GM21717 (cell line): Measurements from ENCODE around the gene HSD17B3.
"Not testable (repeated sequence)": the region's sequence is repeated elsewhere in the genome, so short reads cannot be mapped to it uniquely, and the experiment has no call there.

Experiments used
- ATAC-seq: cut with Tn5 transposase; IDR thresholded peaks from one replicate; pipeline ENCODE4 v1.9.1; 2021; ENCODE audit warnings: mild to moderate bottlenecking, moderate library complexity; ENCODE audit not compliant: unreplicated experiment

The HSD17B3 gene

GRCh38 chr9:96309850-96310249, 7.9 kb upstream of the HSD17B3 start:
- no peak for ATAC-seq

GRCh38 chr9:96306958-96307357, 5.0 kb upstream of the HSD17B3 start:
- not testable (repeated sequence) for ATAC-seq

GRCh38 chr9:96305171-96305570, 3.2 kb upstream of the HSD17B3 start:
- no peak for ATAC-seq

GRCh38 chr9:96304230-96304629, 2.3 kb upstream of the HSD17B3 start:
- no peak for ATAC-seq

GRCh38 chr9:96299823-96300222, 2.2 kb downstream of the HSD17B3 start:
- ATAC-seq = no peak

DNA sequence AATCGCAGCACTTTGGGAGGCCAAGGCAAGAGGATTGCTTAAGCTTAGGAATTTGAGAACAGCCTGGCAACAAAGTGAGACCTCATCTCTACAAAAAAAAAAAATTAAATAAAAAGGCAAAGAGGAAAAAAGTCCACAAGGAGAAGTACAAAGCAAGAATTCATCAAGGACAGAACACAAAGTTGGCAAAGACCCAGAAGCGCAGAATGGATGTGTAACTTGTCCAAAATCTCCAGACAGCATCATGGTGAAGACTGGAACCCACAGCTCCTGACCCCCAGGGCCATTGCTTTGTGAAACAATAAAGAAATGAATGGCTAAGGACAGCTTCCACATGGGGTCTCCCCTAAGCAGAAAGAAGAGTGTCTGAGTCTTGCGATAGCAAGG, 7.8 kb downstream of the HSD17B3 start:
- ATAC-seq = no peak

GRCh38 chr9:96293498-96294158, 8.3 kb downstream of the HSD17B3 start:
- no peak for ATAC-seq

DNA sequence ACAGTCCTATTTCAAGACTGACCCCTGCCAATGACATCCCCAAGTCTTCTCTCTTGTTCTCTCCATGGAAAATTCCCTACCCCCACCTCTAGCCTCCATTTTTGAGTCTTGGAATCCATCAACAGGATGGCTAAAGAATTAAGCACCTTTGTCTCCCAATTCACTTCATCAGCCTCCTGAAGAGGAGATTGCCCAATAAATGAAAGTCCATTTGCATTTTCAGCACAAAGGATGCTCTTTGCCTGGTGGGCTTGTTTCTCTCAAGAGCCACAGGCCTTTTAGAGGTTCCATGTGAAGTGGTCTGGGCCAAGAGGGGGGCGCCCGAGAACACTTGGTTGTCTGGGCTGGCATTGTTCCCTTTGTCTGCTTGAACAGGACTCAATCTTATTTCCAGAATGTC, 12.6 kb downstream of the HSD17B3 start:
- ATAC-seq = no peak

- no peak for ATAC-seq
Measured at GRCh38 chr9:96281641-96282040, 20.3 kb downstream of the HSD17B3 start.

GRCh38 chr9:96279932-96280331, 22.0 kb downstream of the HSD17B3 start:
- no peak for ATAC-seq

- no peak for ATAC-seq
Measured at GRCh38 chr9:96274939-96275338, 27.0 kb downstream of the HSD17B3 start.

DNA sequence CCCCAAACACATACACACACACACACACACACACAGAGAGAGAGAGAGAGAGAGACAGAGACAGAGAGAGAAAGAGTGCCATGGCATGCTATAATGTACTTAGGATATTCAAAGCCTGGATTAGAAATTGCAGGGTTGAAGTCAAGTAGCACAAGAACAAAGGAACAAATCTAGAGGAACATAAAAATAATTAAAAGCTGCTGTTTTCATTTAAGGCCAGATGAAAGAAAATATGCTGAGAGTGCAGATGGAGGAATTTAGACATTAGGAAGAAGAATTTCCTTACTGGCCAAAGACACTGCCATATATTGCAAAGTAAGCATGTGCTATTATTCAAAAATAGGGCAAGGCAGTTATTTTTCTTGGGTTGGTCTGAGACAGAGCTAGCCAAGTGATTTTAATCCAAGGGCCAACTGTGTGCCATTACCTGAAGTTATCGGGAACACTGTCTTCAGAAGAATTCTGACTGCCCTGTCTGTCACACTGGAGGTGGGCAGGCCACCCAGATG, 31.7 kb downstream of the HSD17B3 start:
- ATAC-seq = no peak

DNA sequence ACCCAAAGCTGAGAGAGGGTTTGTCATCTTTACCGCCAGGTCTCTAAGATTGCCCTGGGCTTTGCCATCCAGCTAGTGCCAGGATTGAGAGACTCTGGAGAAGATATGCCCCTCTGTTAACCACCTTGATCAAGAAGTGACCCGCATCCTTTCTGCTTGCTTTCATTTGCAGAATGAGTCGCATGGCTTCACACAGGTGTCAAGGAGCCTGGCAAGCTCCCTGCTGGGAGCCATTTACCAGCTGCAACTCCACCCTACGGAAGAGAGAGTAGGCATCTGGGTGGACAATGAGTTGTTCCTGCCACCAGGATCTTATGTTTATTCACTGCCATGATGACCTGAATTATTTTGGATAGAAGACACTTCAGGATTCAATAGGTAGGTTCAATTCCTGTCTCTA, 43.0 kb downstream of the HSD17B3 start:
- ATAC-seq = no peak

- no peak for ATAC-seq
Measured at GRCh38 chr9:96256800-96257199, 45.2 kb downstream of the HSD17B3 start.

GRCh38 chr9:96255698-96256097, 46.3 kb downstream of the HSD17B3 start:
- no peak for ATAC-seq

GRCh38 chr9:96253059-96253696, 48.8 kb downstream of the HSD17B3 start:
- ATAC-seq = no peak

- ATAC-seq = no peak
Measured at GRCh38 chr9:96251451-96251850, 50.5 kb downstream of the HSD17B3 start.

DNA sequence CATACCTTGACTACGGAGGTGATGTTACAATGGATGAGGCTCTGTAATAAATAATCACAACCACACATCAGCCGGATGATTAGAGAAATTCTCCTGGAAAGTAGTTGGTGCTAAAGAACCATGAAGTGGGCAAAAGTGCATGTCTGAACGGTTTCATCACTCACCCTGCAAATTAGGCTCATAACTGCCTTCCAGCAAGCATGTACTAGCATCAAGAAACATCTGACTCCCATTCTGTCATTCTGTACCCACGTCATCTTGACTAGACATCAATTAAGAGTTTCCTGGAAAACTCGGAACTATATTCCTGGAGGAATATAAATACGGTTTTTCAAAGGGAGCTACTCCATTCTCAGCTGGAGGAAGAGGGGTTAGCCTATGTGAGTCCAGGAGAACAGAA, 52.2 kb downstream of the HSD17B3 start:
- no peak for ATAC-seq

DNA sequence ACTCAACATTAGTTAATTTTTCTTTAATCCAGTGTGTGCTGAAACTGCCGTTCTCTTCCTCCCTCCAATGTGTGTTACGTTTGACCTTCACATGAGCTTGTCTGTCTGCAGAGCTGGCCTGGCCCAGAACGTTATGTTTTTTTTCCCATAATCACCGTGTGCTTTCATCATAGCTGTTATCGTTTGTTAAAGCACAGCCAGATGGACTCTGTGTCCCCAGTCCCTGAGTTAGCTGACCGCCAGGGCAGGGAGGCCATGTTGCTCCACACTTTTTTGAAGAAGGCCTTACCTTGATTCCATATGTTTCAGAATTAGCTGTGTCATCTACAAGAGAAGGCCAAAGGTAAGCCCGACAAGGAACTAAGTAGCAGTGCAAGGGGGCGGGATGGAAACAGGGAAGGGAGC, 55.7 kb downstream of the HSD17B3 start:
- no peak for ATAC-seq

DNA sequence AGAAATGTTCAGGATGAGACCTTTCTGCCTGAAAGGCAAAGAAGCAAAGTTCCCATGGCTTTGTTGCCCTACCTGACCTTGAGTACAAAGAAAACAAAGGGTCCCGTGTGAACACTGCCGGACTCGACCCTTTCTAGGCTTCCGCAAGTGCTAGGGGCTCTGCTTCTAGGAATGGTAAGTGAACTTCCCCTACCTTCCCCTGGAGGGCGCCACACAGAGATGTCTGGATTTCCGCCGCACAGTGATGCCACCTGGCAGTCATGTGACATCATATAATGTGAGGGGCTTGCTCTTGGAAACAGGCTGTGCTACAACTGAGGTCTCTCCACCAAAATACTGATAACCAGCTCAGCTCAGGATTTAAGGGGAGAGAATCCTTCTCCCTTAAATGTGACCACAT, 56.6 kb downstream of the HSD17B3 start:
- ATAC-seq = no peak

DNA sequence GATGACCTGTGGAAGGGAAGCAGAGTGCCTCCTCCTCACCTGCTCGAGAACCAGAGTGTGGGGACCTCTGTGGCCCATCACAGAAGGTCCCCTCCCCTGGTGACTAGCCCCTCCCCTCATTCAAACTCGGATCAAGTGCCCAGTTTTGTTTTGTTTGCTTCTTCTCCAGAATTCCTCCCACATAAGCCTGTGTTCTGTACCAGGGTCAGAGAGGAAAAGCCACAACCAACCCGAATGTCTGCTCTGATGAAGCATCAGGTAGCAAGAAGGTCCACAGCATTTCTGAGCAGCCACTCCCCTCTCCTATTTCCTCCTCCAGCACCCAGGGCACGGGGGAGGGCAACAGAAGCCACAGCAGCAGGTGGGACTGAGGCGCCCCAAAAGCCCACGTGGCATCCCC, 58.2 kb downstream of the HSD17B3 start:
- no peak for ATAC-seq

GRCh38 chr9:96242811-96243210, 59.2 kb downstream of the HSD17B3 start:
- ATAC-seq = no peak

DNA sequence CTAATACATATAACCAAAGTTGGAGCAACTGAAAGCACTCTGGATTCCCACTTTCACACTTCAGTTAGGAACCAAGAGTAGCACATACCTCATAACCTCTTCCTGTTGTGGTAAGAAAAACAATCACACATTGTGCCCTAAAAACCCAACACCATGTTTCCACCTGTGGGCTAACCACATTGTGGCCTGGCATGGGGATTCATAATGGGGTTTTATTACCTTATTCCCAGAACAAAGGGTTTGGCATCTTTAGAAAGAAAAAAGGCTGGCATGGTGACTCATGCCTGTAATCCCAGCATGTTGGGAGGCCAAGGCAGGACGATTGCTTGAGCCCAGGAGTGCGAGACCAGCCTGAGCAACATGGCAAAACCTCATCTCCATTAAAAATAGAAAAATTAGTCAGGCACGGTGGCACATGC, 60.6 kb downstream of the HSD17B3 start:
- peak; percentile 66 for ATAC-seq
